HG02840 (cell line): ENCODE results near the gene CCR1.
"Not testable (repeated sequence)": the region's sequence is repeated elsewhere in the genome, so short reads cannot be mapped to it uniquely, and the experiment has no call there.

Source experiments
- ATAC-seq: cut with Tn5 transposase; IDR thresholded peaks from one replicate; pipeline ENCODE4 v1.9.1; 2021; ENCODE audit warnings: mild to moderate bottlenecking, moderate library complexity, moderate number of reproducible peaks; ENCODE audit not compliant: unreplicated experiment, low FRiP score

Gene CCR1

GRCh38 chr3:46213201-46213600, 5.1 kb upstream of the CCR1 start:
- ATAC-seq: no peak

GRCh38 chr3:46212101-46212500, 4.0 kb upstream of the CCR1 start:
- ATAC-seq: no peak

- no peak for ATAC-seq
These were observed 1.8 kb upstream of the CCR1 start for GRCh38 chr3:46209746-46210470.

DNA sequence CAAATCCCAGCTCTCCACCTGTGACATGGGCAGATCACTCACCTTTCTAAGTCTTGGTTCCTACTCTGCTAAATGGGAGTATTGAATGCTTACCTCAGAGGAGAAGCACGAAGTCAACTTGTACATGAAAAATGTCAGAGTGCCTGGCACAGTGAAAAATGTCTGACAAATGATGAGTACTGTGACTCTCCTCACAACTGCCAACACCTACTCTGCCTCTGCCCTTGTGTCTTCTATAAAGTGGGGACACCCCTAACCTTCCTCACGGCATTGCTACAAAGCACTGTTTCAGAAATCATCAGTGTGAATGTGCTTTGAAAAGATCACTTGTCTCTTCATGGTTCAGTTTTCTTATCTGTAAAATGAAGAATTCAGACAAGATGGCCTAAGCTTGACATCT, 940 bp upstream of the CCR1 start:
- ATAC-seq: no peak

DNA sequence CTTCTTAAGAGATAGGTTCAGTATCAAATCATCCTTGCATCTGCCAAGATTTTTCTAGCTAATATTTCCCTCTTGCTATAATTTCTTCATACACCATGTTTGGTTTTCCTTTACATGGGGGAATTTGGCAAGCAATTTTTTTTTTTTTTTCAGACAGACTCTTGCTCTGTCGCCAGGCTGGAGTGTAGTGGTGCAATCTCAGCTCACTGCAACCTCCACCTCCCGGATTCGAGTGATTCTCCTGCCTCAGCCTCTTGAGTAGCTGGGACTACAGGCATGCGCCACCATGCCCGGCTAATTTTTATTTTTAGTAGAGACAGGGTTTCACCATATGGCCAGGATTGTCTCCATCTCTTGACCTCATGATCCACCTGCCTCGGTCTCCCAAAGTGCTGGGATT, 599 bp downstream of the CCR1 start:
- ATAC-seq: not testable (repeated sequence)

DNA sequence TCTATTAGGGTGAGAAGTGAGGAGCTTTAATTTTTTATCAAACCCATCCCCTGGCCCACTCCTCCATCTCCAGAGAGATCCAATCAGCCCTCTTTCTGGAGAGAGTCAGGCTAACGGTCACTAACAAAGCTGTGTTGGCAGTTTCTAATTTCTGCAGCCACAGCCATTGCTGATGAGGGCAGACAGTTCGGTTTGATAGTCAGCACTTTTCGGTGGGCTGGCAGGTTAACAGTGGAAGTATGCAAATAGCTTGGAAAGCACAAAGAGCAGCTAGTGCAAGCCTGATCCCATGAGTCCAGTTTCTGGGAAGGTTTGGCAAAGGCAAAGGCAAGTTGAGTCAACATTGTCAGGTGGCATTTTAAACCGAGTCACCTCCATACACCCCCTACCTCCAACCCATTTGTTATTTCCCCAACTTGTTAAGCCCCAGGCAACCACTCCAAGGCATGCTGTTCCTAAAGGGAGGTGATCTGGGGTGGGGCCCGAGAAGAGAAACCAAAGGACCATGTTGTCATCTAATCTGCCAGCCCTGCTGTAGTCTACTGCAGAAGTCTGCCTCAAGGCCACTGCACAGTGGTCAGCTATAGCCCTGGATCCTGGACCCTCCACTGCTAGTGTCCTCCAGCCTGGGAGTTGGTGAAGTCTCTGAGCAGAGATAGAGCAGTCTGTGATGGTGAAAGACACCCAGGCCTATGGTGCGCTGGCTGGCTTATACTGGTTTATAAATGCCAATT, 1.7 kb downstream of the CCR1 start:
- no peak for ATAC-seq

GRCh38 chr3:46205286-46205960, 2.7 kb downstream of the CCR1 start:
- ATAC-seq: no peak

DNA sequence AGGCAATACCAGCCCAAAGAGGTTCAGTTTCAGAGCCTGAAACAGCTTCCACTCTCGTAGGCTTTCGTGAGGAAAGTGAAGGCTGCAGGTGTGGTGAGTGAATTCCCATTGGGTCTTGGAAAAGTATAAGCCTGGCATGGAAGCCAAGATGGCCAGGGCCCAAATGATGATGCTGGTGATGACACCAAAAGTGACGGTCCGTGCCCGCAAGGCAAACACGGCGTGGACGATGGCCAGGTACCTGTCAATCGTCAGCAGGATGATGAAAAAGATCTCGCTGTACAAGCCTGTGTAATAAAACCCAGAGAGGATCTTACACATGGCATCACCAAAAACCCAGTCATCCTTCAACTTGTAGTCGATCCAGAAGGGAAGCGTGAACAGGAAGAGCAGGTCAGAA, 4.4 kb downstream of the CCR1 start:
- ATAC-seq: no peak

DNA sequence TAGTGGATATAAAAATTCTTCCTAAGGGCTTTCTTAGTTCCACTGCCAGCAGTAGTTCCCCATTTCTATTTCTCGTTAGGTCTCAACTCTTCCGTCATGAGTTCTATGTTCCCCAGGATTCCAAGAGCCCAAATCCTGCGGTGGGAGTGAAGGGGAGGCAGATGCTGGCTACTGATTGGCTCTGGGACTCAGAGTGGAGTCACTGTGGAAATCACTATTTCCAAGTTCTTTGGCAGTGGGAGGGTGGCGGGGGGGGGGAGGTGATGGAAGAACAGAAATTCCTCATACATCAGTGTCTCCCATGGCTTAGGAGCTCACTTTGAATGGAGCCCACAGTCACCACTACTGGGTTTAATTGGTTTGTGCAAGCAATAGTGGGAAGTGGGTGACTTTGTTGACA, 5.6 kb downstream of the CCR1 start:
- no peak for ATAC-seq

DNA sequence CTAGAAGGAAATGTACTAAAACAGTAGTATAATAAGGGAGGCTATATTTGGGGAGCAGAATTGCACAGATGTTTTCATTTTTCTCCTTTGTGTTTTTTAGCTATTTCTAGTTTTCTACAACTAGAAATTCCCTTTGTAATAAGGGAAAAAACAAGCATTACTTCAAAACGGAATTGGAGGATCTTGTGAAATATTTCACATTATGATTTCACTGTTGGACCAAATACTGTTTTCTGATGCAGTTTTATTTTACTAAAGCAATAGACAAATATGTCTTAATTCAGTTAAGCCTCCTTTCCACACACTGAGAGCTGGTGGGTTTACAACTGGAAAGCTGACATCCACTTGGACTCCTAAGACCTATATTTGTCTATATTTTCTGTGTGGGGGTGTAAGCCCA, 7.3 kb downstream of the CCR1 start:
- no peak for ATAC-seq

DNA sequence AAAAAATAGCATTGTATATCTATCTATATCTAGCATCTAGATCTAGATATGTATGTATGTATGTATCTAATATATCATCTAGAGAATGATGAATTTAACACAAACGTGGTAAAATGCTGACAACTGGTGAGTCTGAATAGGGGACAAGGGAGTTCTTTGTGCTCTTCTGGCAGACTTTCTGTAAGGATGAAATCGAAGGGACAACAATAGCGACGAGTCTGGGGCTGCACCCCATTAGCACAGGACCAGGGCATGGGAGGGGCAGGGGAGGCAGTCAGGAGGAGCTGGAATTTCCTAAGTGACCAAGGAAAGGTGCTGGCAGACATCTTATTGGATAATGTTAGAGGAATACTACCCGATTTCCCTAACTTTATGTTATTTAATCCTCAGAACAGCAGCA, 7.9 kb downstream of the CCR1 start:
- ATAC-seq: no peak

- ATAC-seq: no peak
These were observed 11.7 kb downstream of the CCR1 start for GRCh38 chr3:46196261-46196957.

GRCh38 chr3:46194868-46195553, 13.1 kb downstream of the CCR1 start:
- no peak for ATAC-seq

GRCh38 chr3:46193436-46193835, 14.7 kb downstream of the CCR1 start:
- ATAC-seq: no peak

GRCh38 chr3:46192939-46193338, 15.2 kb downstream of the CCR1 start:
- ATAC-seq: no peak

GRCh38 chr3:46191730-46192129, 16.4 kb downstream of the CCR1 start:
- no peak for ATAC-seq

DNA sequence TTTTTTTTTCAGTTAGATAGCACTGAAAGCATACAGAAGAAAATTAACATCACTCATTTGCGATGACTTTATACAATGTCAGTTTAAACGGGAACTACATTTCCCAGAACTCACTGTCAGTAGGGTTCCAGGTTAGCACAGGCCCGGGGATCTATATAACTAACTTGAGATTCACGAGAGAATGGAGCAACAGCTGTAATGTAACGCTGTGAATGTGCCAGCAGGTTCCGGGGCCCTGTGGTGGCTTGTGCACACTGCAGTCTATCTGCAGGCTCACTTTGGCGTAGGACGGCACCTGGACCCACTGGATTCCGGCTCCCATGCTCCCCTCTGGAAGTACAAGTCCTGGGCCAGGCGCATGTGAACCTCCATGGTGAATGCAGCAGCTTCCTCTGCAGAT, 19.4 kb downstream of the CCR1 start:
- ATAC-seq: no peak

DNA sequence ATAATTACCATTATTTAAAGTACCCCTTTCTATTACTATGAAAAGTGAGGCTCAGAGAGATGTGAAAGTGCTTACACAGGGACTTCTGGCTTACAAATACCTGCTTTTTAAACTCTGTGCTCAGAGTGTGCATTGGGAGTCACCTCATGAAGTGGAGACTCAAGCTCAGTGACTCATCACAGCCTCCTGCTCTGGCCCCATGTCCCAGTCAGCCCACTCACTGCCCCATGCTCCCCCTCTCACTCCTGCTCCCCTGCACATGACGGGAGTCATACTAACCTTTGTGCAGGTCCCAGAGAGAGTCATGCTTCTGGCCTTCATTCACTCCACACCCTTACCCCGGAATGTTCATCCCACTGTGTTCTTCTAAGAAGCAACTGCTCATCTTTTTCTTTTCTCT, 20.2 kb downstream of the CCR1 start:
- no peak for ATAC-seq

DNA sequence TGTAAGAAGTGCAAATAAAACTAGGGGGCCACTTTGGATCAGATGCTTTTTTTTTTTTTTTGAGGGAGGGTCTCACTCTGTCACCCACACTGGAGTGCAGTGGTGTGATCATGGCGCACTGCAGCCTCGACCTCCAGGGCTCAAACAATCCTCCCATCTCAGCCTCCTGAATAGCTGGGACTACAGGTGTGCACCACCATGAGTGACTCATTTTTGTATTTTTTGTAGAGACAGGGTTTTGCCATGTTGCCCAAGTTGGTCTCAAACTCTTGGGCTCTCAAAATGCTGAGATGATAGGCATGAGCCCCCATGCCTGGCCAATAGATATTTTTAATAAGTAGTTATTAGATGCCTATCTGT, 20.8 kb downstream of the CCR1 start:
- ATAC-seq: no peak

DNA sequence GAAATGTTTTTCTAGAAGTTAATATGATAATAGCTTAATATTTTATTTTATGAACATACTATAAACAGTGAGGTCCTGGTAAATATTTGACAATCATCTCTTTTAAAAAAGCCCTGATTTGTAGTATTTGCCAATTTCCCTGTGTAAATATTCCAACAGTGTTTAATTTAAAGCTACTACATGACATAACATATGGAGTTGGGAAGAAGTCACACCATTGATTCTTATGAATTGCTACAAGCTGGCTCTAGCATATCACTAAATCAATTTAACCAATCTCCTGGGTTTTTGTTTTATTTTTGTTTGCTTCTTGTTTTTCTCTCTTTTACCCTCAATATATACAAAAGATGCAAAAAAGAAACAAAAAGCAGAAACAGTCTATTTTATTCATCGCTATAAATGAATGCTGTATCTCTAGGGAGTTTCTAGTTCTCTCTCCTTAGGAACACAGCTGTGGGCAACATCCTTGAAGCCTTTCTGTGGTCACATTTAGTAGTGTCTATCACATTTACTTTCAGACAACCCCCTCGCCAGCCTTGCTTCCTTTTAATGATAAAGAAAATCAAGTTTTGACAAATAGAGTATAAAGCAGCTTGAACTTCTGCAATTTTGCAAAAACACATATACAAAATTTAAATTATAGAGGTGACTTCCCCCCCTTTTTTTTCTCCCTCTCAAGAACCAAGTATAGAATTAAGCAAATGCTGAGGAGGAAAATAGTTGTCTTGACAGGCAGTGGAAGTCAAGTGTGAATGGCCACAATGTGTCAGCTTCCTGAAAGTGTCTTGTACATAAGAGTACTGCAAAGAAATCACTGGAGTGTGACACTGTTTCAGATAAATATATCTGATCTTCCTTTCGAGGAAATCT, 21.4 kb downstream of the CCR1 start:
- peak; percentile 71 for ATAC-seq
